GM23338 (cell line): ENCODE measurements around the gene PDE1C. TPM values are rescaled to one million over a fixed set of nuclear protein-coding genes. Genes with fewer than 3 reads are reported as not detected.

Experiments
- ATAC-seq: fragments of 200-7000 bp; cut with Tn5 transposase; 3 replicates; pipeline ENCODE4 v1.9.1; 2020
- DNase-seq: peaks from one replicate; pipeline ENCODE4 v3.0.0-alpha.2; 2015; ENCODE audit warnings: low spot score
- H2AFZ ChIP-seq: fragments of 200-600 bp; sonication (generic); 2 replicates; pipeline ENCODE4 v1.8.0; 2016; ENCODE audit warnings: antibody characterized with exemption, mild to moderate bottlenecking, moderate library complexity
- H3F3A ChIP-seq: fragments of 200-600 bp; sonication (generic); replicated peaks from 2 replicates; pipeline ENCODE4 v1.8.0; 2017; ENCODE audit warnings: antibody characterized with exemption, mixed run types, low read depth
- H3K27ac ChIP-seq: fragments of 200-600 bp; sonication (generic); 2 replicates; pipeline ENCODE4 v1.6.1; 2016; ENCODE audit warnings: low read depth
- H3K27me3 ChIP-seq: fragments of 200-600 bp; sonication (generic); 2 replicates; pipeline ENCODE4 v1.8.0; 2016; ENCODE audit warnings: mild to moderate bottlenecking, mixed run types, moderate library complexity; ENCODE audit not compliant: insufficient read depth
- H3K36me3 ChIP-seq: fragments of 200-600 bp; sonication (generic); 2 replicates; pipeline ENCODE4 v1.8.0; 2016; ENCODE audit warnings: mild to moderate bottlenecking; ENCODE audit not compliant: insufficient read depth
- H3K4me1 ChIP-seq: fragments of 200-600 bp; sonication (generic); 2 replicates; pipeline ENCODE4 v1.8.0; 2016; ENCODE audit warnings: mild to moderate bottlenecking, moderate library complexity; ENCODE audit not compliant: insufficient read depth
- H3K4me2 ChIP-seq: fragments of 200-600 bp; sonication (generic); 2 replicates; pipeline ENCODE4 v1.7.1; 2017; ENCODE audit warnings: mixed run types
- H3K4me3 ChIP-seq: fragments of 200-600 bp; sonication (generic); 2 replicates; pipeline ENCODE4 v1.6.1; 2016; ENCODE audit warnings: mixed run types
- H3K79me2 ChIP-seq: fragments of 200-600 bp; sonication (generic); replicated peaks from 2 replicates; pipeline ENCODE4 v1.8.0; 2017; ENCODE audit warnings: mild to moderate bottlenecking; ENCODE audit not compliant: insufficient read depth
- H3K9me2 ChIP-seq: fragments of 200-600 bp; sonication (generic); 2 replicates; pipeline ENCODE4 v1.8.0; 2017; ENCODE audit not compliant: insufficient read depth
- H4K20me1 ChIP-seq: fragments of 200-600 bp; sonication (generic); replicated peaks from 2 replicates; pipeline ENCODE4 v1.8.0; 2017; ENCODE audit warnings: mild to moderate bottlenecking; ENCODE audit not compliant: insufficient read depth
- H3K27ac Mint-ChIP-seq: 2 replicates; pipeline ENCODE4 v1.8.0; 2020; ENCODE audit warnings: inconsistent platforms, mild to moderate bottlenecking, moderate library complexity, mixed read lengths
- H3K27me3 Mint-ChIP-seq: 3 replicates; pipeline ENCODE4 v1.8.0; 2022; ENCODE audit warnings: low read depth, mild to moderate bottlenecking, moderate library complexity, mixed read lengths, inconsistent platforms; ENCODE audit not compliant: insufficient read depth, poor library complexity
- H3K36me3 Mint-ChIP-seq: 3 replicates; pipeline ENCODE4 v1.8.0; 2021; ENCODE audit warnings: low read depth, mild to moderate bottlenecking, inconsistent platforms, moderate library complexity, mixed read lengths
- H3K4me1 Mint-ChIP-seq: 3 replicates; pipeline ENCODE4 v1.8.0; 2020; ENCODE audit warnings: mild to moderate bottlenecking, inconsistent platforms, mixed read lengths
- H3K4me3 Mint-ChIP-seq: 3 replicates; pipeline ENCODE4 v1.8.0; 2021; ENCODE audit warnings: moderate library complexity, mild to moderate bottlenecking, inconsistent platforms, mixed read lengths
- H3K9me3 Mint-ChIP-seq: 3 replicates; pipeline ENCODE4 v1.8.0; 2020; ENCODE audit warnings: moderate library complexity, mild to moderate bottlenecking, inconsistent platforms, mixed read lengths
- CREB1 ChIP-seq: fragments of 250-450 bp; sonication (Bioruptor Pico); IDR thresholded peaks from 2 replicates; pipeline ENCODE4 v1.5.0; 2020; ENCODE audit warnings: low read depth, mild to moderate bottlenecking, moderate library complexity
- EZH2 ChIP-seq: fragments of 200-600 bp; sonication (generic); IDR thresholded peaks from one replicate; pipeline ENCODE4 v1.8.0; 2017; ENCODE audit warnings: antibody characterized with exemption, mild to moderate bottlenecking, low read depth; ENCODE audit not compliant: unreplicated experiment
- EZH2phosphoT487 ChIP-seq: fragments of 200-600 bp; sonication (generic); IDR thresholded peaks from one replicate; pipeline ENCODE4 v1.8.1; 2018; ENCODE audit warnings: antibody characterized with exemption; ENCODE audit not compliant: unreplicated experiment
- JUNB ChIP-seq: IDR thresholded peaks from one replicate; pipeline ENCODE4 v1.6.1; 2016; ENCODE audit warnings: antibody characterized with exemption; ENCODE audit not compliant: unreplicated experiment
- NANOG ChIP-seq: IDR thresholded peaks from 2 replicates; pipeline ENCODE4 v1.6.1; 2016; ENCODE audit warnings: antibody characterized with exemption, borderline replicate concordance
- POLR2AphosphoS5 ChIP-seq: IDR thresholded peaks from 2 replicates; pipeline ENCODE4 v1.6.1; 2016; ENCODE audit warnings: antibody characterized with exemption, low read depth
- STAT1 ChIP-seq: IDR thresholded peaks from one replicate; pipeline ENCODE4 v1.6.1; 2016; ENCODE audit warnings: antibody characterized with exemption; ENCODE audit not compliant: unreplicated experiment
- ZNF114 ChIP-seq: fragments of 250-450 bp; sonication (Bioruptor Pico); IDR thresholded peaks from 2 replicates; pipeline ENCODE4 v1.5.0; 2020; ENCODE audit warnings: mild to moderate bottlenecking, moderate library complexity
- ZNF331 ChIP-seq: fragments of 250-450 bp; sonication (Bioruptor Pico); IDR thresholded peaks from 2 replicates; pipeline ENCODE4 v1.5.0; 2020; ENCODE audit warnings: low read depth, mild to moderate bottlenecking, moderate library complexity
- polyA plus RNA-seq: library from polyadenylated mRNA; unstranded; fragments of >200 nt; fragmentation: Nextera tagmentation; extraction: Ambion mirVana; gene quantifications from 2 replicates; pipeline ENCODE4 v1.2.1, GENCODE V29; 2016
- total RNA-seq: library from RNA; depleted of rRNA; stranded (reverse); fragments of >200 nt; shearing (Covaris generic); gene quantifications from 2 replicates; pipeline ENCODE4 v1.2.3, GENCODE V29; 2014
- TF ChIP-seq, protein P1 (sequence below), 2 experiments: fragments of 200-600 bp in 1 of 2; sonication (generic) in 1 of 2; conservative IDR thresholded peaks; 2 replicates each; pipeline versions ENCODE4 v1.5.1 to v1.6.1; 2016 to 2017; ENCODE audit warnings: antibody characterized with exemption in 2 of 2, low read depth in 2 of 2, mild to moderate bottlenecking in 2 of 2, moderate library complexity in 1 of 2
- TF ChIP-seq, protein P2 (sequence below): IDR thresholded peaks from one replicate; pipeline ENCODE4 v1.6.1; 2018; ENCODE audit warnings: antibody characterized with exemption; ENCODE audit not compliant: unreplicated experiment
- TF ChIP-seq, protein P3 (sequence below): IDR thresholded peaks from 2 replicates; pipeline ENCODE4 v1.6.1; 2016; ENCODE audit warnings: antibody characterized with exemption
- TF ChIP-seq, protein P4 (sequence below): fragments of 250-450 bp; sonication (Bioruptor Pico); IDR thresholded peaks from 2 replicates; pipeline ENCODE4 v1.5.0; 2020; ENCODE audit warnings: mild to moderate bottlenecking, moderate library complexity

The PDE1C gene
- total and polyA plus RNA-seq, 2 experiments from 2014 or later: 0.28 TPM; not detected in 1

DNA sequence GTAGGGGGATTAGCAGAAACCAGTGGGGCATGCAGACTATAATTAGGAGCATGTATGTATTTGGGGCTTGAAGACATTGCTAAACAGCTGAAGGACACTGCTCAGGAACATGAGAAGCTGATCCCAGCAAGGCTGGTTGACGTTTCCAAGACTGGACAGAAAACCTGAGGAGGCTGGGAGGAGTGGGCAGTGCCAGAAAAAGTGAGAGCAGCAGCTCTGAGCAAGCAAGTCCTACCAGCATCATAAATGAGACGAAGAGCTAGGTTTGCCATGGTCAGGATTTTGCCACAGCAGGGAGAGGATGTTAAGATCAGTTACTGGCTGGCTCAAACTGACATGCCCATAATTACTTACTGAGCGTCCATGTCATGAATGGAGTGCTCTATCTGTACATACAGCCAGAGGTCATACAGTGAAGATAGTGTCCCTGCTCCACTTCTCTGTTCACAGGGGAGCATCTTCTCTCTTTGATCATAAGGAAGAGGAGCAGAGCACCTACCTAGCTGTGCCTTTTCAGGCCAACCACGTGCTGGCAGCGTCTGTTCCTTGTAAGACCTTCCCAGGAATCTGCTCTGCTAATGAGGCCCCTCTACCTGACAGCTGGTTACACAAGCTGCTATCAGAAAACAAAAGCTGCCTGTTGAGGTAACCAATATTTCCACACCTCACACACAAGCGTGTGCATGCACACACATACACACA, 44.7 kb downstream of the PDE1C start:
- Histone ChIP-seq H4K20me1 (no peaks in the 10 kb centered on the region), H3K4me1 (no peaks in the 10 kb centered on the region), H3K27ac (no peak overlapping the region), H3K36me3 (no peaks in the 10 kb centered on the region), H3K79me2 (no peaks in the 10 kb centered on the region), H3K9me2 (no peaks in the 10 kb centered on the region), H2AFZ (no peak overlapping the region), H3K27me3 (no peaks in the 10 kb centered on the region), H3K4me3 (no peak overlapping the region), H3K4me2 (no peak overlapping the region), H3F3A (no peaks in the 10 kb centered on the region)
- no peaks in the 10 kb centered on the region for H3K36me3 Mint-ChIP-seq
- H3K4me3 Mint-ChIP-seq: no peak overlapping the region
- TF ChIP-seq ZNF331 (CRISPR knock-in tag) (no peak), ZNF114 (CRISPR knock-in tag) (no peak), STAT1 (no peak), POLR2AphosphoS5 (no peak), EZH2 (no peak), EZH2phosphoT487 (no peak), NANOG (no peak), JUNB (no peak), CREB1 (CRISPR knock-in tag) (no peak)
- TF ChIP-seq, protein P1, sequence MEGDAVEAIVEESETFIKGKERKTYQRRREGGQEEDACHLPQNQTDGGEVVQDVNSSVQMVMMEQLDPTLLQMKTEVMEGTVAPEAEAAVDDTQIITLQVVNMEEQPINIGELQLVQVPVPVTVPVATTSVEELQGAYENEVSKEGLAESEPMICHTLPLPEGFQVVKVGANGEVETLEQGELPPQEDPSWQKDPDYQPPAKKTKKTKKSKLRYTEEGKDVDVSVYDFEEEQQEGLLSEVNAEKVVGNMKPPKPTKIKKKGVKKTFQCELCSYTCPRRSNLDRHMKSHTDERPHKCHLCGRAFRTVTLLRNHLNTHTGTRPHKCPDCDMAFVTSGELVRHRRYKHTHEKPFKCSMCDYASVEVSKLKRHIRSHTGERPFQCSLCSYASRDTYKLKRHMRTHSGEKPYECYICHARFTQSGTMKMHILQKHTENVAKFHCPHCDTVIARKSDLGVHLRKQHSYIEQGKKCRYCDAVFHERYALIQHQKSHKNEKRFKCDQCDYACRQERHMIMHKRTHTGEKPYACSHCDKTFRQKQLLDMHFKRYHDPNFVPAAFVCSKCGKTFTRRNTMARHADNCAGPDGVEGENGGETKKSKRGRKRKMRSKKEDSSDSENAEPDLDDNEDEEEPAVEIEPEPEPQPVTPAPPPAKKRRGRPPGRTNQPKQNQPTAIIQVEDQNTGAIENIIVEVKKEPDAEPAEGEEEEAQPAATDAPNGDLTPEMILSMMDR (conservative IDR thresholded peaks at IDR 0.05; ENCODE audit: low read depth in 2 of 2): no peak
- TF ChIP-seq, protein P2, sequence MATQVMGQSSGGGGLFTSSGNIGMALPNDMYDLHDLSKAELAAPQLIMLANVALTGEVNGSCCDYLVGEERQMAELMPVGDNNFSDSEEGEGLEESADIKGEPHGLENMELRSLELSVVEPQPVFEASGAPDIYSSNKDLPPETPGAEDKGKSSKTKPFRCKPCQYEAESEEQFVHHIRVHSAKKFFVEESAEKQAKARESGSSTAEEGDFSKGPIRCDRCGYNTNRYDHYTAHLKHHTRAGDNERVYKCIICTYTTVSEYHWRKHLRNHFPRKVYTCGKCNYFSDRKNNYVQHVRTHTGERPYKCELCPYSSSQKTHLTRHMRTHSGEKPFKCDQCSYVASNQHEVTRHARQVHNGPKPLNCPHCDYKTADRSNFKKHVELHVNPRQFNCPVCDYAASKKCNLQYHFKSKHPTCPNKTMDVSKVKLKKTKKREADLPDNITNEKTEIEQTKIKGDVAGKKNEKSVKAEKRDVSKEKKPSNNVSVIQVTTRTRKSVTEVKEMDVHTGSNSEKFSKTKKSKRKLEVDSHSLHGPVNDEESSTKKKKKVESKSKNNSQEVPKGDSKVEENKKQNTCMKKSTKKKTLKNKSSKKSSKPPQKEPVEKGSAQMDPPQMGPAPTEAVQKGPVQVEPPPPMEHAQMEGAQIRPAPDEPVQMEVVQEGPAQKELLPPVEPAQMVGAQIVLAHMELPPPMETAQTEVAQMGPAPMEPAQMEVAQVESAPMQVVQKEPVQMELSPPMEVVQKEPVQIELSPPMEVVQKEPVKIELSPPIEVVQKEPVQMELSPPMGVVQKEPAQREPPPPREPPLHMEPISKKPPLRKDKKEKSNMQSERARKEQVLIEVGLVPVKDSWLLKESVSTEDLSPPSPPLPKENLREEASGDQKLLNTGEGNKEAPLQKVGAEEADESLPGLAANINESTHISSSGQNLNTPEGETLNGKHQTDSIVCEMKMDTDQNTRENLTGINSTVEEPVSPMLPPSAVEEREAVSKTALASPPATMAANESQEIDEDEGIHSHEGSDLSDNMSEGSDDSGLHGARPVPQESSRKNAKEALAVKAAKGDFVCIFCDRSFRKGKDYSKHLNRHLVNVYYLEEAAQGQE: no peak
- TF ChIP-seq, protein P3, sequence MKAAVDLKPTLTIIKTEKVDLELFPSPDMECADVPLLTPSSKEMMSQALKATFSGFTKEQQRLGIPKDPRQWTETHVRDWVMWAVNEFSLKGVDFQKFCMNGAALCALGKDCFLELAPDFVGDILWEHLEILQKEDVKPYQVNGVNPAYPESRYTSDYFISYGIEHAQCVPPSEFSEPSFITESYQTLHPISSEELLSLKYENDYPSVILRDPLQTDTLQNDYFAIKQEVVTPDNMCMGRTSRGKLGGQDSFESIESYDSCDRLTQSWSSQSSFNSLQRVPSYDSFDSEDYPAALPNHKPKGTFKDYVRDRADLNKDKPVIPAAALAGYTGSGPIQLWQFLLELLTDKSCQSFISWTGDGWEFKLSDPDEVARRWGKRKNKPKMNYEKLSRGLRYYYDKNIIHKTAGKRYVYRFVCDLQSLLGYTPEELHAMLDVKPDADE: no peak
- TF ChIP-seq, protein P4, sequence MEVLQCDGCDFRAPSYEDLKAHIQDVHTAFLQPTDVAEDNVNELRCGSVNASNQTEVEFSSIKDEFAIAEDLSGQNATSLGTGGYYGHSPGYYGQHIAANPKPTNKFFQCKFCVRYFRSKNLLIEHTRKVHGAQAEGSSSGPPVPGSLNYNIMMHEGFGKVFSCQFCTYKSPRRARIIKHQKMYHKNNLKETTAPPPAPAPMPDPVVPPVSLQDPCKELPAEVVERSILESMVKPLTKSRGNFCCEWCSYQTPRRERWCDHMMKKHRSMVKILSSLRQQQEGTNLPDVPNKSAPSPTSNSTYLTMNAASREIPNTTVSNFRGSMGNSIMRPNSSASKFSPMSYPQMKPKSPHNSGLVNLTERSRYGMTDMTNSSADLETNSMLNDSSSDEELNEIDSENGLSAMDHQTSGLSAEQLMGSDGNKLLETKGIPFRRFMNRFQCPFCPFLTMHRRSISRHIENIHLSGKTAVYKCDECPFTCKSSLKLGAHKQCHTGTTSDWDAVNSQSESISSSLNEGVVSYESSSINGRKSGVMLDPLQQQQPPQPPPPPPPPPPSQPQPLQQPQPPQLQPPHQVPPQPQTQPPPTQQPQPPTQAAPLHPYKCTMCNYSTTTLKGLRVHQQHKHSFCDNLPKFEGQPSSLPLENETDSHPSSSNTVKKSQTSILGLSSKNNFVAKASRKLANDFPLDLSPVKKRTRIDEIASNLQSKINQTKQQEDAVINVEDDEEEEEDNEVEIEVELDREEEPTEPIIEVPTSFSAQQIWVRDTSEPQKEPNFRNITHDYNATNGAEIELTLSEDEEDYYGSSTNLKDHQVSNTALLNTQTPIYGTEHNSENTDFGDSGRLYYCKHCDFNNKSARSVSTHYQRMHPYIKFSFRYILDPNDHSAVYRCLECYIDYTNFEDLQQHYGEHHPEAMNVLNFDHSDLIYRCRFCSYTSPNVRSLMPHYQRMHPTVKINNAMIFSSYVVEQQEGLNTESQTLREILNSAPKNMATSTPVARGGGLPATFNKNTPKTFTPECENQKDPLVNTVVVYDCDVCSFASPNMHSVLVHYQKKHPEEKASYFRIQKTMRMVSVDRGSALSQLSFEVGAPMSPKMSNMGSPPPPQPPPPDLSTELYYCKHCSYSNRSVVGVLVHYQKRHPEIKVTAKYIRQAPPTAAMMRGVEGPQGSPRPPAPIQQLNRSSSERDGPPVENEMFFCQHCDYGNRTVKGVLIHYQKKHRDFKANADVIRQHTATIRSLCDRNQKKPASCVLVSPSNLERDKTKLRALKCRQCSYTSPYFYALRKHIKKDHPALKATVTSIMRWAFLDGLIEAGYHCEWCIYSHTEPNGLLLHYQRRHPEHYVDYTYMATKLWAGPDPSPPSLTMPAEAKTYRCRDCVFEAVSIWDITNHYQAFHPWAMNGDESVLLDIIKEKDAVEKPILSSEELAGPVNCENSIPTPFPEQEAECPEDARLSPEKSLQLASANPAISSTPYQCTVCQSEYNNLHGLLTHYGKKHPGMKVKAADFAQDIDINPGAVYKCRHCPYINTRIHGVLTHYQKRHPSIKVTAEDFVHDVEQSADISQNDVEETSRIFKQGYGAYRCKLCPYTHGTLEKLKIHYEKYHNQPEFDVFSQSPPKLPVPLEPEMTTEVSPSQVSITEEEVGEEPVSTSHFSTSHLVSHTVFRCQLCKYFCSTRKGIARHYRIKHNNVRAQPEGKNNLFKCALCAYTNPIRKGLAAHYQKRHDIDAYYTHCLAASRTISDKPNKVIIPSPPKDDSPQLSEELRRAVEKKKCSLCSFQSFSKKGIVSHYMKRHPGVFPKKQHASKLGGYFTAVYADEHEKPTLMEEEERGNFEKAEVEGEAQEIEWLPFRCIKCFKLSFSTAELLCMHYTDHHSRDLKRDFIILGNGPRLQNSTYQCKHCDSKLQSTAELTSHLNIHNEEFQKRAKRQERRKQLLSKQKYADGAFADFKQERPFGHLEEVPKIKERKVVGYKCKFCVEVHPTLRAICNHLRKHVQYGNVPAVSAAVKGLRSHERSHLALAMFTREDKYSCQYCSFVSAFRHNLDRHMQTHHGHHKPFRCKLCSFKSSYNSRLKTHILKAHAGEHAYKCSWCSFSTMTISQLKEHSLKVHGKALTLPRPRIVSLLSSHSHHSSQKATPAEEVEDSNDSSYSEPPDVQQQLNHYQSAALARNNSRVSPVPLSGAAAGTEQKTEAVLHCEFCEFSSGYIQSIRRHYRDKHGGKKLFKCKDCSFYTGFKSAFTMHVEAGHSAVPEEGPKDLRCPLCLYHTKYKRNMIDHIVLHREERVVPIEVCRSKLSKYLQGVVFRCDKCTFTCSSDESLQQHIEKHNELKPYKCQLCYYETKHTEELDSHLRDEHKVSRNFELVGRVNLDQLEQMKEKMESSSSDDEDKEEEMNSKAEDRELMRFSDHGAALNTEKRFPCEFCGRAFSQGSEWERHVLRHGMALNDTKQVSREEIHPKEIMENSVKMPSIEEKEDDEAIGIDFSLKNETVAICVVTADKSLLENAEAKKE: no peak
- no peak for ATAC-seq
- no peak overlapping the region for H3K27ac Mint-ChIP-seq
- peaks cover 4% of the 10 kb centered on the region for H3K27me3 Mint-ChIP-seq
- H3K9me3 Mint-ChIP-seq: no peaks in the 10 kb centered on the region
- no peak for DNase-seq
- 0 out of 3 replicates have a peak, but pooled peaks cover 2% of the 10 kb centered on the region for H3K4me1 Mint-ChIP-seq
